Measurements from ENCODE around the gene CSF3. TPM values are rescaled to one million over a fixed set of nuclear protein-coding genes. Genes with fewer than 3 reads are reported as not detected.
A peak's percentile ranks its signal among the peaks of the same experiment; 100 is the strongest.

Gene CSF3
- total RNA-seq, 1 donor from 2014 or later: 1.9 TPM

GRCh38 chr17:40018211-40019121 lies 3.2 kb downstream of the CSF3 start:
- DNase-seq: no peak

GRCh38 chr17:40019140-40019991 lies 4.1 kb downstream of the CSF3 start:
- ATAC-seq (no peak), DNase-seq (no peak)
- intact Hi-C loops (cut with DNase I): no loop called here
- Histone ChIP-seq H3K4me1 (peaks cover 87% of the 10 kb centered on the region), H3K27me3 (ENCODE audit: low read depth) (no peaks in the 10 kb centered on the region), H3K27ac (no peak overlapping the region), H3K9me3 (no peaks in the 10 kb centered on the region), H3K4me3 (no peak overlapping the region), H3K36me3 (peaks cover 53% of the 10 kb centered on the region)
- no peak for TF ChIP-seq CTCF (IDR thresholded peaks at IDR 0.05)

More at GRCh38 chr17:40018211-40019121, 3.2 kb downstream of the CSF3 start:
- Histone ChIP-seq H3K4me3 (no peak overlapping the region), H3K27me3 (ENCODE audit: low read depth) (no peaks in the 10 kb centered on the region), H3K4me1 (peaks cover 87% of the 10 kb centered on the region), H3K36me3 (peaks cover 44% of the 10 kb centered on the region), H3K27ac (peak overlapping the region; percentile 36), H3K9me3 (no peaks in the 10 kb centered on the region)
- intact Hi-C loops (cut with DNase I): no loop called here
- no peak for TF ChIP-seq CTCF (IDR thresholded peaks at IDR 0.05)
- ATAC-seq: no peak

- intact Hi-C loops (cut with DNase I): no loop called here
These were observed 4.9 kb downstream of the CSF3 start for GRCh38 chr17:40020146-40020545.

GRCh38 chr17:40021451-40021971 lies 6.3 kb downstream of the CSF3 start:
- Histone ChIP-seq H3K27me3 (ENCODE audit: low read depth) (no peaks in the 10 kb centered on the region), H3K4me1 (peaks cover 87% of the 10 kb centered on the region), H3K27ac (peak overlapping the region; percentile 58), H3K9me3 (no peaks in the 10 kb centered on the region), H3K4me3 (no peak overlapping the region), H3K36me3 (peaks cover 70% of the 10 kb centered on the region)
- ATAC-seq (peak in 1 of 2 donors; percentile 1), DNase-seq (no peak)
- intact Hi-C loops (cut with DNase I): no loop called here
- TF ChIP-seq CTCF (IDR thresholded peaks at IDR 0.05): no peak

More at GRCh38 chr17:40020146-40020545, 4.9 kb downstream of the CSF3 start:
- Histone ChIP-seq H3K27ac (no peak overlapping the region), H3K9me3 (no peaks in the 10 kb centered on the region), H3K27me3 (ENCODE audit: low read depth) (no peaks in the 10 kb centered on the region), H3K4me1 (peaks cover 87% of the 10 kb centered on the region), H3K36me3 (peaks cover 56% of the 10 kb centered on the region), H3K4me3 (no peak overlapping the region)
- no peak for TF ChIP-seq CTCF (IDR thresholded peaks at IDR 0.05)
- no peak for ATAC-seq
- no peak for DNase-seq

GRCh38 chr17:40022497-40022896 lies 7.3 kb downstream of the CSF3 start:
- DNase-seq: no peak
- Histone ChIP-seq H3K36me3 (peaks cover 77% of the 10 kb centered on the region), H3K9me3 (no peaks in the 10 kb centered on the region), H3K27ac (peak overlapping the region; percentile 58), H3K4me1 (peaks cover 85% of the 10 kb centered on the region), H3K4me3 (no peak overlapping the region), H3K27me3 (ENCODE audit: low read depth) (no peaks in the 10 kb centered on the region)
- TF ChIP-seq CTCF (IDR thresholded peaks at IDR 0.05): no peak
- no peak for ATAC-seq
- intact Hi-C loops (cut with DNase I): no loop called here
